ENCODE measurements around the gene LYZL2. TPM values are rescaled to one million over a fixed set of nuclear protein-coding genes. Genes with fewer than 3 reads are reported as not detected.

LYZL2 gene
- polyA plus RNA-seq, 1 donor from 2014 or later = not detected

DNA sequence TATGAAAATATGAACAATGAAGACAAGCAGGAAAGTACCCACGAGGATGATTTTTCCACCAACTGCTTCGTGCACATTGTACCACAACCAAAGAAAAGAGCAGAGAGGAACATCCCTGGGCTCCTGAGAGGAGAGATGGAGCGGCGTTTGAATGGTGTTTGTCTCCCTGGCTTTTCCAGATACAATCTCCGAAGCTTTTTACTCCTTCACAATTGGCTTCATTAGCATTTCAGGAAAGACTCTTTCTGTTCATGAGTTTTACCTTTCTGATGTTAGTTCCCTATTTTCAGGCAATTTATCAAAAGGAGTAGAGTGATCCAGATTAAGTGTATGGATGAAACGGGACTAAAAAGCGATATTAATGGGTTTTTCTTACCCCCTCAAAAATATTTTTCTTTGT, 49.3 kb downstream of the LYZL2 start:
- H3K79me2 ChIP-seq (replicated peaks; ENCODE audit: insufficient read depth, low read length) = no peaks in the 10 kb centered on the region
- H3K9me3 ChIP-seq (ENCODE audit: low read length) = no peaks in the 10 kb centered on the region
- H3F3A ChIP-seq (ENCODE audit: insufficient read depth, low read length, poor library complexity, severe bottlenecking) = no peaks in the 10 kb centered on the region
- no peak overlapping the region for H3K4me2 ChIP-seq (ENCODE audit: low read length)
- no peak overlapping the region for H3K27ac ChIP-seq (ENCODE audit: low read length)
- no peak for TF ChIP-seq EP300 (conservative IDR thresholded peaks at IDR 0.05; ENCODE audit: poor library complexity, severe bottlenecking)
- TF ChIP-seq SMC3 (conservative IDR thresholded peaks at IDR 0.05; ENCODE audit: poor library complexity) = no peak
- TF ChIP-seq TAF1 (IDR thresholded peaks at IDR 0.05; ENCODE audit: low read depth) = no peak
- no peak overlapping the region for H3K4me3 ChIP-seq (ENCODE audit: low read length)
- no peak overlapping the region for H2AFZ ChIP-seq (ENCODE audit: low read depth, low read length)
- H3K9ac ChIP-seq (ENCODE audit: low read length) = no peak overlapping the region
- H3K9me2 ChIP-seq (ENCODE audit: insufficient read depth, low read length) = no peaks in the 10 kb centered on the region
- no peaks in the 10 kb centered on the region for H3K36me3 ChIP-seq (ENCODE audit: insufficient read depth, low read length)
- no peaks in the 10 kb centered on the region for H3K27me3 ChIP-seq (ENCODE audit: insufficient read depth, low read depth, low read length)
- no peaks in the 10 kb centered on the region for H4K20me1 ChIP-seq (ENCODE audit: insufficient read depth)

DNA sequence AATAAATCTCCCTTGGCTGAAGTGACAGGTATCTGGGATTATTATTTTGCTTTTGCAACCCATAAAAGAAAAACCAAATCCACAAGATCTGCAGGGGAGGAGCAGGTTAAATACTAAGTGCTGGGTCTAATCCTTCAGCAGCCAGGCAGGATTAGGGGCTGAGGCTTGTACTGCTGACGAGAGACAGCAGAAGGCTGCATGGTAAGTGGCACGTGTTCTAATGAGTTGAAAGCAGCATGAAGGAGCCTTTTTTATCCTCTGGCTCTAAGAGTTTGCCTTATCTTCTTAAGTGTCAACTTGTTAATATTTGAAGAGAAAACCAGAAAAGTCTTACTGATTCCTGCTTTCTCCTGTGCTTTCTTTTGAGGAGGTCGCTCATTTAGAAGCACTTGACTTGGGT, 50.0 kb downstream of the LYZL2 start:
- no peak overlapping the region for H2AFZ ChIP-seq (ENCODE audit: low read depth, low read length)
- H3K9ac ChIP-seq (ENCODE audit: low read length) = no peak overlapping the region
- H3K4me2 ChIP-seq (ENCODE audit: low read length) = no peak overlapping the region
- no peak for TF ChIP-seq SMC3 (conservative IDR thresholded peaks at IDR 0.05; ENCODE audit: poor library complexity)
- TF ChIP-seq POLR2AphosphoS5 (IDR thresholded peaks at IDR 0.05) = no peak
- no peak for TF ChIP-seq EZH2 (IDR thresholded peaks at IDR 0.05; ENCODE audit: borderline replicate concordance, insufficient read depth, low read length, poor library complexity, severe bottlenecking)
- TF ChIP-seq, protein P1, sequence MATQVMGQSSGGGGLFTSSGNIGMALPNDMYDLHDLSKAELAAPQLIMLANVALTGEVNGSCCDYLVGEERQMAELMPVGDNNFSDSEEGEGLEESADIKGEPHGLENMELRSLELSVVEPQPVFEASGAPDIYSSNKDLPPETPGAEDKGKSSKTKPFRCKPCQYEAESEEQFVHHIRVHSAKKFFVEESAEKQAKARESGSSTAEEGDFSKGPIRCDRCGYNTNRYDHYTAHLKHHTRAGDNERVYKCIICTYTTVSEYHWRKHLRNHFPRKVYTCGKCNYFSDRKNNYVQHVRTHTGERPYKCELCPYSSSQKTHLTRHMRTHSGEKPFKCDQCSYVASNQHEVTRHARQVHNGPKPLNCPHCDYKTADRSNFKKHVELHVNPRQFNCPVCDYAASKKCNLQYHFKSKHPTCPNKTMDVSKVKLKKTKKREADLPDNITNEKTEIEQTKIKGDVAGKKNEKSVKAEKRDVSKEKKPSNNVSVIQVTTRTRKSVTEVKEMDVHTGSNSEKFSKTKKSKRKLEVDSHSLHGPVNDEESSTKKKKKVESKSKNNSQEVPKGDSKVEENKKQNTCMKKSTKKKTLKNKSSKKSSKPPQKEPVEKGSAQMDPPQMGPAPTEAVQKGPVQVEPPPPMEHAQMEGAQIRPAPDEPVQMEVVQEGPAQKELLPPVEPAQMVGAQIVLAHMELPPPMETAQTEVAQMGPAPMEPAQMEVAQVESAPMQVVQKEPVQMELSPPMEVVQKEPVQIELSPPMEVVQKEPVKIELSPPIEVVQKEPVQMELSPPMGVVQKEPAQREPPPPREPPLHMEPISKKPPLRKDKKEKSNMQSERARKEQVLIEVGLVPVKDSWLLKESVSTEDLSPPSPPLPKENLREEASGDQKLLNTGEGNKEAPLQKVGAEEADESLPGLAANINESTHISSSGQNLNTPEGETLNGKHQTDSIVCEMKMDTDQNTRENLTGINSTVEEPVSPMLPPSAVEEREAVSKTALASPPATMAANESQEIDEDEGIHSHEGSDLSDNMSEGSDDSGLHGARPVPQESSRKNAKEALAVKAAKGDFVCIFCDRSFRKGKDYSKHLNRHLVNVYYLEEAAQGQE (IDR thresholded peaks at IDR 0.05; ENCODE audit: borderline replicate concordance) = no peak
- no peak for TF ChIP-seq MXI1 (conservative IDR thresholded peaks at IDR 0.05; ENCODE audit: poor library complexity, severe bottlenecking)
- no peak for TF ChIP-seq EP300 (conservative IDR thresholded peaks at IDR 0.05; ENCODE audit: poor library complexity, severe bottlenecking)
- TF ChIP-seq RAD21 (conservative IDR thresholded peaks at IDR 0.05) = no peak
- TF ChIP-seq, protein P2, sequence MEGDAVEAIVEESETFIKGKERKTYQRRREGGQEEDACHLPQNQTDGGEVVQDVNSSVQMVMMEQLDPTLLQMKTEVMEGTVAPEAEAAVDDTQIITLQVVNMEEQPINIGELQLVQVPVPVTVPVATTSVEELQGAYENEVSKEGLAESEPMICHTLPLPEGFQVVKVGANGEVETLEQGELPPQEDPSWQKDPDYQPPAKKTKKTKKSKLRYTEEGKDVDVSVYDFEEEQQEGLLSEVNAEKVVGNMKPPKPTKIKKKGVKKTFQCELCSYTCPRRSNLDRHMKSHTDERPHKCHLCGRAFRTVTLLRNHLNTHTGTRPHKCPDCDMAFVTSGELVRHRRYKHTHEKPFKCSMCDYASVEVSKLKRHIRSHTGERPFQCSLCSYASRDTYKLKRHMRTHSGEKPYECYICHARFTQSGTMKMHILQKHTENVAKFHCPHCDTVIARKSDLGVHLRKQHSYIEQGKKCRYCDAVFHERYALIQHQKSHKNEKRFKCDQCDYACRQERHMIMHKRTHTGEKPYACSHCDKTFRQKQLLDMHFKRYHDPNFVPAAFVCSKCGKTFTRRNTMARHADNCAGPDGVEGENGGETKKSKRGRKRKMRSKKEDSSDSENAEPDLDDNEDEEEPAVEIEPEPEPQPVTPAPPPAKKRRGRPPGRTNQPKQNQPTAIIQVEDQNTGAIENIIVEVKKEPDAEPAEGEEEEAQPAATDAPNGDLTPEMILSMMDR (IDR thresholded peaks at IDR 0.05; ENCODE audit: poor library complexity, severe bottlenecking) = no peak
- TF ChIP-seq TAF1 (IDR thresholded peaks at IDR 0.05; ENCODE audit: low read depth) = no peak
- no peaks in the 10 kb centered on the region for H3K9me3 ChIP-seq (ENCODE audit: low read length)
- H3K79me2 ChIP-seq (replicated peaks; ENCODE audit: insufficient read depth, low read length) = no peaks in the 10 kb centered on the region
- H4K20me1 ChIP-seq (ENCODE audit: insufficient read depth) = no peaks in the 10 kb centered on the region
- no peaks in the 10 kb centered on the region for H3K27me3 ChIP-seq (ENCODE audit: insufficient read depth, low read depth, low read length)
- H3K36me3 ChIP-seq (ENCODE audit: insufficient read depth, low read length) = no peaks in the 10 kb centered on the region
- H3K27ac ChIP-seq (ENCODE audit: low read length) = no peak overlapping the region
- no peaks in the 10 kb centered on the region for H3F3A ChIP-seq (ENCODE audit: insufficient read depth, low read length, poor library complexity, severe bottlenecking)
- H3K9me2 ChIP-seq (ENCODE audit: insufficient read depth, low read length) = no peaks in the 10 kb centered on the region
- no peak overlapping the region for H3K4me3 ChIP-seq (ENCODE audit: low read length)

DNA sequence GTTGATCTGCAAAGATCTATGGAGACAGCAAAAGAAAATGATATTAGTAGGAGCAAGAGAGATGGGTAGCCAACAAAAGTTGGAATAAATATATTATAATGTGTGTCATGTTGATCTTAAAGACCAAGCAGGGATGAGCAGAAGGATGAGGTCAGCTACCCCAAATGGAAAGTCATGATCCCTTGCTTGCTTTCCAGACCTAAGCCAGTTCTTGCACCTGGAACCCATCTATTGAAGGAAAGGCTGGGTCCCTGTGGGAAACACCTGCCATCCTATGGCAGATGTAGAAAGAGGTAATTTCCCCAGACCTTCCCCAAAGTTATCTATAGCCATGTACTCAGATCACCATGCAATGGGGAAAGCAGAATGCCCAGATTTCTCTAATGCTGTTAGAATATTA, 52.5 kb downstream of the LYZL2 start:
- H4K20me1 ChIP-seq (ENCODE audit: insufficient read depth) = no peaks in the 10 kb centered on the region

More for the DNA sequence above, 52.5 kb downstream of the LYZL2 start:
- Histone ChIP-seq H3K79me2 (replicated peaks; ENCODE audit: insufficient read depth, low read length) (no peaks in the 10 kb centered on the region), H3K36me3 (ENCODE audit: insufficient read depth, low read length) (no peaks in the 10 kb centered on the region), H2AFZ (ENCODE audit: low read depth, low read length) (no peak overlapping the region), H3K4me3 (ENCODE audit: low read length) (no peak overlapping the region), H3K4me2 (ENCODE audit: low read length) (no peak overlapping the region), H3K9ac (ENCODE audit: low read length) (no peak overlapping the region), H3K27ac (ENCODE audit: low read length) (no peak overlapping the region), H3K27me3 (ENCODE audit: insufficient read depth, low read depth, low read length) (no peaks in the 10 kb centered on the region), H3K9me2 (ENCODE audit: insufficient read depth, low read length) (no peaks in the 10 kb centered on the region), H3F3A (ENCODE audit: insufficient read depth, low read length, poor library complexity, severe bottlenecking) (no peaks in the 10 kb centered on the region), H3K9me3 (ENCODE audit: low read length) (no peaks in the 10 kb centered on the region)
- TF ChIP-seq POLR2AphosphoS5 (IDR thresholded peaks at IDR 0.05) (no peak), SMC3 (conservative IDR thresholded peaks at IDR 0.05; ENCODE audit: poor library complexity) (no peak), EP300 (conservative IDR thresholded peaks at IDR 0.05; ENCODE audit: poor library complexity, severe bottlenecking) (no peak), EZH2 (IDR thresholded peaks at IDR 0.05; ENCODE audit: borderline replicate concordance, insufficient read depth, low read length, poor library complexity, severe bottlenecking) (no peak), MXI1 (conservative IDR thresholded peaks at IDR 0.05; ENCODE audit: poor library complexity, severe bottlenecking) (no peak), RAD21 (conservative IDR thresholded peaks at IDR 0.05) (no peak), TAF1 (IDR thresholded peaks at IDR 0.05; ENCODE audit: low read depth) (no peak)
- TF ChIP-seq, protein P1 (IDR thresholded peaks at IDR 0.05; ENCODE audit: borderline replicate concordance) = no peak

All from neural cell (in vitro differentiated cells).